IMR-90 (cell line): ENCODE measurements around the gene EVA1A. TPM values are rescaled to one million over a fixed set of nuclear protein-coding genes. Genes with fewer than 3 reads are reported as not detected.
A peak's percentile ranks its signal among the peaks of the same experiment; 100 is the strongest.

Experiments
- ATAC-seq: fragments of 200-7000 bp; cut with Tn5 transposase; 2 replicates; pipeline ENCODE4 v1.9.1; 2020; ENCODE audit warnings: low read depth, mild to moderate bottlenecking, moderate library complexity
- BruUV-seq: library from RNA; stranded (reverse); fragments of 400-500 nt; replicated peaks from 2 replicates; lab custom pipeline; 2021; lab: Mats Ljungman, UMichigan
- CTCF ChIA-PET: fragments of 300-600 bp; formaldehyde crosslinking; extraction: SDS; loops from one replicate; lab custom pipeline; 2021; ENCODE audit warnings: antibody characterized with exemption; lab: Yijun Ruan, JAX
- POLR2A ChIA-PET: fragments of 300-600 bp; sonication (Branson Sonifier 250); formaldehyde crosslinking; loops from one replicate; lab custom pipeline; 2022; ENCODE audit warnings: antibody characterized with exemption; ENCODE audit not compliant: unreplicated experiment; lab: Charles Lee
- DNase-seq: peaks from one replicate; pipeline ENCODE4 v3.0.0; 2013
- H2AFZ ChIP-seq: replicated peaks from 2 replicates; pipeline ENCODE3; 2013; ENCODE audit warnings: low read length, mild to moderate bottlenecking; ENCODE audit not compliant: poor library complexity
- H2AK5ac ChIP-seq: 2 replicates; pipeline ENCODE4 v1.6.1; 2013; ENCODE audit warnings: low read depth, low read length, inconsistent platforms
- H2AK9ac ChIP-seq: replicated peaks from 2 replicates; pipeline ENCODE3; 2013; ENCODE audit warnings: mild to moderate bottlenecking, low read depth, low read length, moderate library complexity; ENCODE audit not compliant: poor library complexity
- H2BK120ac ChIP-seq: 2 replicates; pipeline ENCODE4 v1.6.1; 2013; ENCODE audit warnings: low read depth, low read length, inconsistent platforms
- H2BK15ac ChIP-seq: 3 replicates; pipeline ENCODE4 v1.6.1; 2013; ENCODE audit warnings: low read depth, low read length, inconsistent platforms
- H2BK20ac ChIP-seq: 2 replicates; pipeline ENCODE4 v1.6.1; 2013; ENCODE audit warnings: low read depth, mild to moderate bottlenecking, inconsistent platforms, low read length, moderate library complexity
- H2BK5ac ChIP-seq: 2 replicates; pipeline ENCODE4 v1.6.1; 2013; ENCODE audit warnings: mild to moderate bottlenecking, low read depth, low read length, inconsistent platforms; ENCODE audit not compliant: poor library complexity, severe bottlenecking
- H3K14ac ChIP-seq: replicated peaks from 2 replicates; pipeline ENCODE4 v1.6.1; 2013; ENCODE audit warnings: low read depth, low read length, inconsistent platforms
- H3K18ac ChIP-seq: 2 replicates; pipeline ENCODE4 v1.6.1; 2013; ENCODE audit warnings: low read depth, low read length, control low read depth
- H3K23ac ChIP-seq: 2 replicates; pipeline ENCODE4 v1.6.1; 2013; ENCODE audit warnings: low read depth, low read length, inconsistent platforms
- H3K27ac ChIP-seq: 2 replicates; pipeline ENCODE4 v1.5.1; 2013; ENCODE audit warnings: mild to moderate bottlenecking, control low read depth, low read length; ENCODE audit not compliant: insufficient read depth
- H3K27me3 ChIP-seq: 2 replicates; pipeline ENCODE4 v1.6.1; 2013; ENCODE audit warnings: low read length; ENCODE audit not compliant: control insufficient read depth, insufficient read depth
- H3K36me3 ChIP-seq: 2 replicates; pipeline ENCODE4 v1.6.1; 2013; ENCODE audit warnings: low read length, mixed read lengths; ENCODE audit not compliant: control insufficient read depth, insufficient read depth
- H3K4ac ChIP-seq: 2 replicates; pipeline ENCODE4 v1.6.1; 2013; ENCODE audit warnings: low read depth, low read length, inconsistent platforms
- H3K4me1 ChIP-seq: 2 replicates; pipeline ENCODE4 v1.6.1; 2013; ENCODE audit warnings: low read length, mixed read lengths; ENCODE audit not compliant: control insufficient read depth, insufficient read depth
- H3K4me2 ChIP-seq: 2 replicates; pipeline ENCODE4 v1.6.1; 2013; ENCODE audit warnings: low read depth, mild to moderate bottlenecking, control low read depth, low read length, moderate library complexity
- H3K4me3 ChIP-seq: 2 replicates; pipeline ENCODE4 v1.5.1; 2013; ENCODE audit warnings: low read depth, mild to moderate bottlenecking, control low read depth, low read length, moderate library complexity; ENCODE audit not compliant: insufficient read depth
- H3K56ac ChIP-seq: 2 replicates; pipeline ENCODE4 v1.6.1; 2013; ENCODE audit warnings: low read length, inconsistent platforms; ENCODE audit not compliant: insufficient read depth; ENCODE audit errors: extremely low read depth
- H3K79me1 ChIP-seq, 2 experiments: 2 replicates each; pipeline ENCODE4 v1.6.1; 2013; ENCODE audit warnings: low read length in 2 of 2, inconsistent platforms in 1 of 2, low read depth in 1 of 2
- H3K9ac ChIP-seq: 2 replicates; pipeline ENCODE4 v1.6.1; 2013; ENCODE audit warnings: low read depth, low read length, control low read depth
- H3K9me1 ChIP-seq: 2 replicates; pipeline ENCODE4 v1.6.1; 2013; ENCODE audit warnings: low read length, inconsistent platforms; ENCODE audit not compliant: insufficient read depth
- H3K9me3 ChIP-seq: 2 replicates; pipeline ENCODE4 v1.6.1; 2013; ENCODE audit warnings: low read length; ENCODE audit not compliant: control insufficient read depth, insufficient read depth
- H4K20me1 ChIP-seq: 2 replicates; pipeline ENCODE4 v1.6.1; 2013; ENCODE audit warnings: low read length, inconsistent platforms; ENCODE audit not compliant: insufficient read depth
- H4K5ac ChIP-seq: 2 replicates; pipeline ENCODE4 v1.6.1; 2013; ENCODE audit warnings: mild to moderate bottlenecking, low read depth, low read length, control low read depth
- H4K8ac ChIP-seq, 2 experiments: 2 replicates each; pipeline ENCODE4 v1.6.1; 2013; ENCODE audit warnings: low read depth in 2 of 2, low read length in 2 of 2, control low read depth in 1 of 2, inconsistent platforms in 1 of 2
- H4K91ac ChIP-seq: 2 replicates; pipeline ENCODE4 v1.6.1; 2013; ENCODE audit warnings: low read depth, low read length, inconsistent platforms; ENCODE audit not compliant: insufficient read depth
- BHLHE40 ChIP-seq: fragments of 150-350 bp; IDR thresholded peaks from 2 replicates; pipeline ENCODE4 v1.6.1; 2016; ENCODE audit warnings: mild to moderate bottlenecking, low read depth, low read length
- CEBPB ChIP-seq: IDR thresholded peaks from 2 replicates; pipeline ENCODE4 v1.6.1; 2012; ENCODE audit warnings: low read depth, low read length, improper control_type of control experiment
- CHD1 ChIP-seq: IDR thresholded peaks from 2 replicates; pipeline ENCODE4 v1.6.1; 2012; ENCODE audit warnings: low read depth, low read length, improper control_type of control experiment
- CTCF ChIP-seq: conservative IDR thresholded peaks from 2 replicates; pipeline ENCODE4 v1.5.1; 2012; ENCODE audit warnings: mild to moderate bottlenecking, low read depth, low read length, improper control_type of control experiment
- FOS ChIP-seq: fragments of 150-350 bp; IDR thresholded peaks from 2 replicates; pipeline ENCODE4 v1.6.1; 2016; ENCODE audit warnings: low read depth, low read length
- MAFK ChIP-seq: IDR thresholded peaks from 2 replicates; pipeline ENCODE4 v1.6.1; 2012; ENCODE audit warnings: low read depth, low read length, improper control_type of control experiment
- MAZ ChIP-seq: IDR thresholded peaks from 2 replicates; pipeline ENCODE4 v1.6.1; 2012; ENCODE audit warnings: low read depth, mild to moderate bottlenecking, low read length, improper control_type of control experiment, moderate library complexity, borderline replicate concordance
- MXI1 ChIP-seq: IDR thresholded peaks from 2 replicates; pipeline ENCODE4 v1.6.1; 2012; ENCODE audit warnings: low read depth, mild to moderate bottlenecking, low read length, moderate library complexity, borderline replicate concordance
- POLR2A ChIP-seq: IDR thresholded peaks from 2 replicates; pipeline ENCODE4 v1.6.1; 2012; ENCODE audit warnings: mild to moderate bottlenecking, low read depth, low read length
- RAD21 ChIP-seq: IDR thresholded peaks from 2 replicates; pipeline ENCODE4 v1.6.1; 2012; ENCODE audit warnings: low read length, improper control_type of control experiment
- RCOR1 ChIP-seq: IDR thresholded peaks from 2 replicates; pipeline ENCODE4 v1.6.1; 2012; ENCODE audit warnings: mild to moderate bottlenecking, low read length, improper control_type of control experiment; ENCODE audit not compliant: insufficient replicate concordance
- RFX5 ChIP-seq: IDR thresholded peaks from 2 replicates; pipeline ENCODE4 v1.8.0; 2012; ENCODE audit warnings: low read depth, mild to moderate bottlenecking, low read length, moderate library complexity
- SMC3 ChIP-seq: fragments of 150-350 bp; IDR thresholded peaks from 2 replicates; pipeline ENCODE4 v1.6.1; 2016; ENCODE audit warnings: low read depth, mild to moderate bottlenecking, antibody characterized with exemption, low read length, moderate library complexity
- USF2 ChIP-seq: fragments of 150-350 bp; IDR thresholded peaks from 2 replicates; pipeline ENCODE4 v1.6.1; 2017; ENCODE audit warnings: mild to moderate bottlenecking, antibody characterized with exemption, low read length, low read depth
- WGBS, 2 experiments: methylation state at CpG; one replicate each; pipeline versions ENCODE4 v1.1.5 to v1.1.7; 2013; ENCODE audit warnings: missing lambda C conversion rate in 2 of 2; ENCODE audit not compliant: insufficient read length in 1 of 2; ENCODE audit errors: extremely low coverage in 2 of 2; 5-methylcytosine and 5-hydroxymethylcytosine counted together
- dilution Hi-C: fragments of 300-500 bp; cut with HindIII; formaldehyde crosslinking; loops from one replicate; pipeline ENCODE4 v1.14.3; 2018; ENCODE audit warnings: low sequenced_read_pairs; ENCODE audit not compliant: unreplicated experiment
- in situ Hi-C: fragments of 300-500 bp; cut with MboI; formaldehyde crosslinking; loops from 3 replicates; pipeline ENCODE4 v1.14.3; 2019; ENCODE audit warnings: low sequenced_read_pairs, inconsistent platforms, mixed read lengths
- intact Hi-C: fragments of 100-400 bp; cut with micrococcal nuclease; formaldehyde crosslinking; loops from 2 replicates; pipeline ENCODE4 v1.10.0; 2022
- polyA plus RNA-seq, 3 experiments: library from polyadenylated mRNA; depleted of rRNA; stranded (reverse); fragments of >200 nt; gene quantifications; 2 replicates each; pipeline ENCODE4 v1.2.3, GENCODE V29; 2012; ENCODE audit warnings: low replicate concordance in 1 of 3
- total RNA-seq: library from RNA; depleted of rRNA; stranded (reverse); fragments of >200 nt; gene quantifications from 2 replicates; pipeline ENCODE4 v1.2.3, GENCODE V29; 2012
- TF ChIP-seq, protein P1 (sequence below): fragments of 150-350 bp; IDR thresholded peaks from 2 replicates; pipeline ENCODE4 v1.6.1; 2016; ENCODE audit warnings: low read depth, mild to moderate bottlenecking, low read length, moderate library complexity, borderline replicate concordance

The EVA1A gene
- total and polyA plus RNA-seq, 2 of the 4 experiments (the other 2 are of a cell fraction): 54.5 to 93.7 TPM

DNA sequence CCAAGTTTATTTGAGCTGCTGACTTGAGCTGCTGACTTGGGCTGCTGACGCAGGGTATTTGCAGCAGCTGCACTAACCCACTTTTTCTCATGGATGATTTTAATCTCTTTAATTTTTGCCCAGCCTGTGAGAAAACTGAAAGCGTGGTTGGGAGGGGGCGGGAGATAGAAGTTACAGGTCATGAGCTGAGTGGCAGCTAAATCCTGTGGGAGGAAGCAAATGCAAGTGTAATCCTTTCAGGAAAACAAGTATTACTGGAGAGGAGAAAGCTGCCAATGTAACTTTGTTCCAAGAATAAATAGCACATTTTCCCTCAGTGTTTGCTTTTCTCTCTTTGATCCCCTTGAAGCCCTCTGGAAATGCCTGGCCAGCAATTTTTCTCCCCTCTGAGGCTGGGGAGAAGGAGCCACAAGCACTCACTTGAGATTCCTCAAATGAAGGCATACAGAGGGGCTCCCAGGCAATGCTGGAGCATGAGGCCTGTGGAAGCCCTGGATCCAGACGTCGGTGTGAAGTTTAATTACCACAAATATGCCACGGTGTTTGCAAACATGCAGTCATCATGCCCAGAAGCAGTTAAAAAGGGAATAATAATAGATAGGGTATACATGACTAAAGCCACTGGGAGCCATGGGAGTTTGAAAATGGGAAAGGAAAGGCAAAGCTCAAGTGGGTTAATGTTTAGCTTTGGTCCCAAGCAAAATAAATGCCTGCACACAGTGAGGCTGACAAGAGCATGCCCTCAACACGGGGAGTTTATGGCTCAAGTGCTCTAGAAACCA lies 10.4 kb upstream of the EVA1A start:
- no peak overlapping the region for H2BK20ac ChIP-seq
- H4K8ac ChIP-seq: no peak overlapping the region
- H2AFZ ChIP-seq: no peak overlapping the region
- intact Hi-C loops: no loop called here
- no peak overlapping the region for H3K4ac ChIP-seq
- CTCF ChIA-PET: interaction anchor here (1.1 kb wide), 1 partner anchor 25 kb away, joined by 3 read pairs; no protein-coding TSS in a partner anchor
- H2BK120ac ChIP-seq: no peak overlapping the region
- no peak overlapping the region for H3K4me3 ChIP-seq
- POLR2A ChIA-PET: no interaction called here
- H3K27ac ChIP-seq: no peak overlapping the region
- H2BK15ac ChIP-seq: no peak overlapping the region
- peak; percentile 66 for ATAC-seq
- H3K18ac ChIP-seq: no peak overlapping the region
- peak overlapping the region; percentile 37; the same call in 1 of the 2 replicates for H3K14ac ChIP-seq
- 0 out of 4 replicates have a peak, but pooled peaks cover 0 to 8% of the 10 kb centered on the region in 2 experiments for H3K79me1 ChIP-seq
- WGBS, 2 experiments: 54% methylated on average over 3 of the region's 7 CpGs; no CpG with 5 or more reads in 1 of the 2 experiments
- H3K9me3 ChIP-seq: no peaks in the 10 kb centered on the region
- no peak overlapping the region for H4K91ac ChIP-seq
- H3K23ac ChIP-seq: peak overlapping the region; percentile 51; the same call in 1 of the 2 replicates
- H2AK9ac ChIP-seq: no peak overlapping the region
- H3K9me1 ChIP-seq: peaks cover 12% of the 10 kb centered on the region; the same call in 1 of the 2 replicates
- no peak overlapping the region for H4K5ac ChIP-seq
- no peaks in the 10 kb centered on the region for H3K27me3 ChIP-seq
- no peak overlapping the region for H2BK5ac ChIP-seq
- in situ Hi-C loops: no loop called here
- H2AK5ac ChIP-seq: no peak overlapping the region
- no TSS peak for BruUV-seq
- no peaks in the 10 kb centered on the region for H4K20me1 ChIP-seq
- H3K36me3 ChIP-seq: no peaks in the 10 kb centered on the region
- peak; percentile 76 for DNase-seq
- dilution Hi-C loops: no loop called here
- no peak overlapping the region for H3K4me2 ChIP-seq
- H3K9ac ChIP-seq: no peak overlapping the region
- H3K4me1 ChIP-seq: peaks cover 8% of the 10 kb centered on the region
- no peak overlapping the region for H3K56ac ChIP-seq
- TF ChIP-seq SMC3 (no peak), MAZ (no peak), CHD1 (no peak), BHLHE40 (no peak), FOS (no peak), CEBPB (no peak), RFX5 (no peak), RAD21 (no peak), MAFK (no peak; the same call in 1 of the 2 replicates), USF2 (no peak), CTCF (no peak), MXI1 (no peak), RCOR1 (no peak), POLR2A (no peak)
- TF ChIP-seq, protein P1, sequence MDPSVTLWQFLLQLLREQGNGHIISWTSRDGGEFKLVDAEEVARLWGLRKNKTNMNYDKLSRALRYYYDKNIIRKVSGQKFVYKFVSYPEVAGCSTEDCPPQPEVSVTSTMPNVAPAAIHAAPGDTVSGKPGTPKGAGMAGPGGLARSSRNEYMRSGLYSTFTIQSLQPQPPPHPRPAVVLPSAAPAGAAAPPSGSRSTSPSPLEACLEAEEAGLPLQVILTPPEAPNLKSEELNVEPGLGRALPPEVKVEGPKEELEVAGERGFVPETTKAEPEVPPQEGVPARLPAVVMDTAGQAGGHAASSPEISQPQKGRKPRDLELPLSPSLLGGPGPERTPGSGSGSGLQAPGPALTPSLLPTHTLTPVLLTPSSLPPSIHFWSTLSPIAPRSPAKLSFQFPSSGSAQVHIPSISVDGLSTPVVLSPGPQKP: no peak
